Liver (tissue), 9 donors: ENCODE data around the gene SH2B3. TPM values are rescaled to one million over a fixed set of nuclear protein-coding genes. Genes with fewer than 3 reads are reported as not detected.

ENCODE experiments used
- DNase-seq: peaks from one replicate; pipeline ENCODE4 v3.0.0-alpha.2; 2017; ENCODE audit warnings: low spot score
- H3K27ac ChIP-seq, 2 donors: one replicate each; pipeline ENCODE4 v1.7.0; 2013; ENCODE audit warnings: inconsistent platforms in 2 of 2, low read length in 2 of 2, control low read depth in 1 of 2, low read depth in 1 of 2, mild to moderate bottlenecking in 1 of 2
- H3K27me3 ChIP-seq, 4 donors: one replicate each; pipeline versions ENCODE4 v1.6.1 to v1.7.0; 2013; ENCODE audit warnings: low read length in 3 of 4, inconsistent platforms in 1 of 4, mild to moderate bottlenecking in 1 of 4, moderate library complexity in 1 of 4; ENCODE audit not compliant: control insufficient read depth in 4 of 4, insufficient read depth in 4 of 4
- H3K36me3 ChIP-seq, 4 donors: one replicate each; pipeline versions ENCODE4 v1.6.1 to v1.7.0; 2013; ENCODE audit warnings: low read length in 3 of 4, mild to moderate bottlenecking in 3 of 4, low read depth in 1 of 4, moderate library complexity in 1 of 4; ENCODE audit not compliant: control insufficient read depth in 4 of 4, insufficient read depth in 3 of 4
- H3K4me1 ChIP-seq, 4 donors: one replicate each; pipeline versions ENCODE4 v1.6.1 to v1.7.0; 2013; ENCODE audit warnings: low read length in 3 of 4, mild to moderate bottlenecking in 3 of 4, moderate library complexity in 1 of 4; ENCODE audit not compliant: control insufficient read depth in 4 of 4, insufficient read depth in 4 of 4
- H3K4me3 ChIP-seq, 3 donors: one replicate each; pipeline versions ENCODE4 v1.6.1 to v1.7.0; 2013; ENCODE audit warnings: low read length in 3 of 3, control low read depth in 1 of 3, low read depth in 1 of 3, mild to moderate bottlenecking in 1 of 3
- H3K9ac ChIP-seq, 2 donors: one replicate each; pipeline ENCODE4 v1.7.0; 2013; ENCODE audit warnings: low read length in 2 of 2, mild to moderate bottlenecking in 2 of 2, moderate library complexity in 2 of 2, control low read depth in 1 of 2, low read depth in 1 of 2
- H3K9me3 ChIP-seq, 4 donors: one replicate each; pipeline versions ENCODE4 v1.6.1 to v1.7.0; 2013; ENCODE audit warnings: low read length in 3 of 4; ENCODE audit not compliant: control insufficient read depth in 4 of 4
- EGR1 ChIP-seq, 2 donors: IDR thresholded peaks; 2 replicates each; pipeline ENCODE4 v1.6.1; 2016 to 2018; ENCODE audit warnings: antibody characterized with exemption in 2 of 2, low read depth in 2 of 2
- FOXA1 ChIP-seq: IDR thresholded peaks from 2 replicates; pipeline ENCODE4 v1.6.1; 2016; ENCODE audit warnings: antibody characterized with exemption
- GABPA ChIP-seq, 2 donors: IDR thresholded peaks in 1 of 2; conservative IDR thresholded peaks in 1 of 2; 2 replicates each; pipeline ENCODE4 v1.6.1; 2016; ENCODE audit warnings: antibody characterized with exemption in 2 of 2, mild to moderate bottlenecking in 1 of 2, moderate library complexity in 1 of 2
- HNF4A ChIP-seq, 2 donors: conservative IDR thresholded peaks; 2 replicates each; pipeline ENCODE4 v1.6.1; 2016; ENCODE audit warnings: antibody characterized with exemption in 2 of 2, mild to moderate bottlenecking in 2 of 2
- HNF4G ChIP-seq: IDR thresholded peaks from 2 replicates; pipeline ENCODE4 v1.6.1; 2016; ENCODE audit warnings: antibody characterized with exemption
- JUND ChIP-seq, 2 donors: IDR thresholded peaks; 2 replicates each; pipeline ENCODE4 v1.6.1; 2016; ENCODE audit warnings: antibody characterized with exemption in 2 of 2
- NR2F2 ChIP-seq: IDR thresholded peaks from 2 replicates; pipeline ENCODE4 v1.6.1; 2016; ENCODE audit warnings: antibody characterized with exemption
- RAD21 ChIP-seq, 2 donors: IDR thresholded peaks; 2 replicates each; pipeline ENCODE4 v1.6.1; 2016; ENCODE audit warnings: antibody characterized with exemption in 2 of 2, mild to moderate bottlenecking in 2 of 2
- RXRA ChIP-seq, 2 donors: IDR thresholded peaks; 2 replicates each; pipeline ENCODE4 v1.6.1; 2017 to 2018; ENCODE audit warnings: antibody characterized with exemption in 2 of 2, mild to moderate bottlenecking in 1 of 2
- SP1 ChIP-seq: IDR thresholded peaks from 2 replicates; pipeline ENCODE4 v1.6.1; 2018; ENCODE audit warnings: antibody characterized with exemption, mild to moderate bottlenecking
- TAF1 ChIP-seq: conservative IDR thresholded peaks from 2 replicates; pipeline ENCODE4 v1.6.1; 2016; ENCODE audit warnings: antibody characterized with exemption, mild to moderate bottlenecking
- YY1 ChIP-seq: IDR thresholded peaks from 2 replicates; pipeline ENCODE4 v1.6.1; 2016; ENCODE audit warnings: antibody characterized with exemption, mild to moderate bottlenecking
- WGBS: extraction: QIAGEN DNeasy Blood & Tissue Kit; methylation state at CpG from one replicate; pipeline ENCODE4 v1.1.7; 2013; 5-methylcytosine and 5-hydroxymethylcytosine counted together
- polyA plus RNA-seq, 2 donors: library from polyadenylated mRNA; stranded (reverse) in 1 of 2; unstranded in 1 of 2; fragments of 200-250 nt in 1 of 2; fragments of >200 nt in 1 of 2; fragmentation: Nextera tagmentation in 1 of 2; extraction: Ambion mirVana in 1 of 2; gene quantifications; one replicate each; pipeline versions ENCODE4 v1.2.1 to v1.2.3, GENCODE V29; 2013 to 2015
- total RNA-seq, 2 donors: library from RNA; depleted of rRNA; stranded (reverse); fragments of >200 nt; gene quantifications; one replicate each; pipeline ENCODE4 v1.2.3, GENCODE V29; 2014
- TF ChIP-seq, protein P1 (sequence below): fragments of 150-350 bp; IDR thresholded peaks from 2 replicates; pipeline ENCODE4 v1.5.1; 2017; ENCODE audit warnings: improper control_type of control experiment, low read depth, low read length; ENCODE audit not compliant: missing input control
- TF ChIP-seq, protein P2 (sequence below): IDR thresholded peaks from 2 replicates; pipeline ENCODE4 v1.6.1; 2016; ENCODE audit warnings: antibody characterized with exemption, mild to moderate bottlenecking
- TF ChIP-seq, protein P3 (sequence below): IDR thresholded peaks from 2 replicates; pipeline ENCODE4 v1.6.1; 2016; ENCODE audit warnings: antibody characterized with exemption
- TF ChIP-seq, protein P4 (sequence below): IDR thresholded peaks from 2 replicates; pipeline ENCODE4 v1.6.1; 2016; ENCODE audit warnings: antibody characterized with exemption
- TF ChIP-seq, protein P5 (sequence below): IDR thresholded peaks from 2 replicates; pipeline ENCODE4 v1.6.1; 2016; ENCODE audit warnings: antibody characterized with exemption
- donor health status: healthy.
- donor health status: healthy.
- donor health status: healthy.
- donor health status: healthy.
- donor health status: healthy.

SH2B3 gene
- total and polyA plus RNA-seq, 4 donors, result 4.4 to 18.7 (median 8.8) TPM

DNA sequence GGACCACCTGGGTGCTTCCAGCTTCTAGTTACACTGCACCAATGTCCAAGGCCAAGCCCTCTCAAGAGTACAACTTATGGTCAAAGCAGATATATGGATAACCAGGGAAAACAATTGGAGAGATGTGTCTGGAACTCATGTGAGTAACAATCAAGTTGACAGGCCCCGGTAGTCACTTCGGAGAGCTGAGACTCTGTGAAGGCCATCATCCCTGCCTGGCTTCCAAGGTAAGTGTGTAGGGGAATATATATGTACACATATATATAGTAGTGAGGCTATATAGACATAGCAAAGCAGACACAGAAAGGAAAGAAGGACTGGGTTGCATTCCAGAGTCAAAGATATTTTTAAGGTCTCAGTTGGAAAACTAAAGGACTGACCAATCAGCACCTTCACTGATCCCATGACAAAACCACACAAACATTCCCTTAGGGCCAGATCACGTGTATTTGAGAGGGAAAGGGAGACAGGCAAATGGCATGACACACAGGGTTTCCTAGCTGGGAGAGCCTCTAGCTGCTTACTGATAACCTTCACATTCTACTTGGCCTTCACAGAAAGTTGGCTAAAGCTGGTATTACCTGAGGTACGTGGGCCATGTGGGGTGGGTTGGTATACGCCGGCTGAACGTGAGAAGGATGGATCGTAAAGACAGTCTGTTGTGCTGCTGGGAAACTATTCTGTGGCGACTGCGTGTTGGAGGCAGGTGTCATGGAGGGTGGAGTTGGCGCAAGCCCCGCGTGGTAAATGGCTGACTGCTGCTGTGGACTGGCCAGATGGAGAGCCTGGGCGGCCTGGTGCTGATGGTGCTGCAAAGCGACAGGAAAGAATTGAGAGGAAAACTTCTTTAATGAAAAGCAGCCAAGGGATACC is 50.0 kb downstream of the SH2B3 start:
- Histone ChIP-seq H3K4me1 (peaks cover 2 to 11% (median 7%) of the 10 kb centered on the region in 4 donors), H3K9ac (no peak overlapping the region), H3K4me3 (no peak overlapping the region), H3K9me3 (no peaks in the 10 kb centered on the region), H3K36me3 (peaks cover 21 to 52% (median 34%) of the 10 kb centered on the region in 4 donors), H3K27me3 (no peaks in the 10 kb centered on the region), H3K27ac (no peak overlapping the region)
- DNase-seq, result no peak
- WGBS, result 95% methylated on average over 15 of the region's 15 CpGs
- TF ChIP-seq HNF4A (conservative IDR thresholded peaks at IDR 0.05), result no peak
- TF ChIP-seq SP1, result no peak
- no peak for TF ChIP-seq FOXA1
- TF ChIP-seq YY1, result no peak
- TF ChIP-seq NR2F2, result no peak
- TF ChIP-seq, protein P1, sequence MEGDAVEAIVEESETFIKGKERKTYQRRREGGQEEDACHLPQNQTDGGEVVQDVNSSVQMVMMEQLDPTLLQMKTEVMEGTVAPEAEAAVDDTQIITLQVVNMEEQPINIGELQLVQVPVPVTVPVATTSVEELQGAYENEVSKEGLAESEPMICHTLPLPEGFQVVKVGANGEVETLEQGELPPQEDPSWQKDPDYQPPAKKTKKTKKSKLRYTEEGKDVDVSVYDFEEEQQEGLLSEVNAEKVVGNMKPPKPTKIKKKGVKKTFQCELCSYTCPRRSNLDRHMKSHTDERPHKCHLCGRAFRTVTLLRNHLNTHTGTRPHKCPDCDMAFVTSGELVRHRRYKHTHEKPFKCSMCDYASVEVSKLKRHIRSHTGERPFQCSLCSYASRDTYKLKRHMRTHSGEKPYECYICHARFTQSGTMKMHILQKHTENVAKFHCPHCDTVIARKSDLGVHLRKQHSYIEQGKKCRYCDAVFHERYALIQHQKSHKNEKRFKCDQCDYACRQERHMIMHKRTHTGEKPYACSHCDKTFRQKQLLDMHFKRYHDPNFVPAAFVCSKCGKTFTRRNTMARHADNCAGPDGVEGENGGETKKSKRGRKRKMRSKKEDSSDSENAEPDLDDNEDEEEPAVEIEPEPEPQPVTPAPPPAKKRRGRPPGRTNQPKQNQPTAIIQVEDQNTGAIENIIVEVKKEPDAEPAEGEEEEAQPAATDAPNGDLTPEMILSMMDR, result no peak
- TF ChIP-seq, protein P2, sequence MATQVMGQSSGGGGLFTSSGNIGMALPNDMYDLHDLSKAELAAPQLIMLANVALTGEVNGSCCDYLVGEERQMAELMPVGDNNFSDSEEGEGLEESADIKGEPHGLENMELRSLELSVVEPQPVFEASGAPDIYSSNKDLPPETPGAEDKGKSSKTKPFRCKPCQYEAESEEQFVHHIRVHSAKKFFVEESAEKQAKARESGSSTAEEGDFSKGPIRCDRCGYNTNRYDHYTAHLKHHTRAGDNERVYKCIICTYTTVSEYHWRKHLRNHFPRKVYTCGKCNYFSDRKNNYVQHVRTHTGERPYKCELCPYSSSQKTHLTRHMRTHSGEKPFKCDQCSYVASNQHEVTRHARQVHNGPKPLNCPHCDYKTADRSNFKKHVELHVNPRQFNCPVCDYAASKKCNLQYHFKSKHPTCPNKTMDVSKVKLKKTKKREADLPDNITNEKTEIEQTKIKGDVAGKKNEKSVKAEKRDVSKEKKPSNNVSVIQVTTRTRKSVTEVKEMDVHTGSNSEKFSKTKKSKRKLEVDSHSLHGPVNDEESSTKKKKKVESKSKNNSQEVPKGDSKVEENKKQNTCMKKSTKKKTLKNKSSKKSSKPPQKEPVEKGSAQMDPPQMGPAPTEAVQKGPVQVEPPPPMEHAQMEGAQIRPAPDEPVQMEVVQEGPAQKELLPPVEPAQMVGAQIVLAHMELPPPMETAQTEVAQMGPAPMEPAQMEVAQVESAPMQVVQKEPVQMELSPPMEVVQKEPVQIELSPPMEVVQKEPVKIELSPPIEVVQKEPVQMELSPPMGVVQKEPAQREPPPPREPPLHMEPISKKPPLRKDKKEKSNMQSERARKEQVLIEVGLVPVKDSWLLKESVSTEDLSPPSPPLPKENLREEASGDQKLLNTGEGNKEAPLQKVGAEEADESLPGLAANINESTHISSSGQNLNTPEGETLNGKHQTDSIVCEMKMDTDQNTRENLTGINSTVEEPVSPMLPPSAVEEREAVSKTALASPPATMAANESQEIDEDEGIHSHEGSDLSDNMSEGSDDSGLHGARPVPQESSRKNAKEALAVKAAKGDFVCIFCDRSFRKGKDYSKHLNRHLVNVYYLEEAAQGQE, result no peak
- no peak for TF ChIP-seq GABPA (IDR thresholded peaks at IDR 0.05 in 1 of 2, conservative IDR thresholded peaks at IDR 0.05 in 1 of 2)
- TF ChIP-seq JUND (IDR thresholded peaks at IDR 0.05), result no peak
- TF ChIP-seq EGR1 (IDR thresholded peaks at IDR 0.05; ENCODE audit: low read depth in 2 of 2), result no peak
- TF ChIP-seq RAD21 (IDR thresholded peaks at IDR 0.05), result no peak
- TF ChIP-seq, protein P3, sequence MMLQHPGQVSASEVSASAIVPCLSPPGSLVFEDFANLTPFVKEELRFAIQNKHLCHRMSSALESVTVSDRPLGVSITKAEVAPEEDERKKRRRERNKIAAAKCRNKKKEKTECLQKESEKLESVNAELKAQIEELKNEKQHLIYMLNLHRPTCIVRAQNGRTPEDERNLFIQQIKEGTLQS, result no peak
- TF ChIP-seq TAF1, result no peak
- TF ChIP-seq, protein P4, sequence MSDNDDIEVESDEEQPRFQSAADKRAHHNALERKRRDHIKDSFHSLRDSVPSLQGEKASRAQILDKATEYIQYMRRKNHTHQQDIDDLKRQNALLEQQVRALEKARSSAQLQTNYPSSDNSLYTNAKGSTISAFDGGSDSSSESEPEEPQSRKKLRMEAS, result no peak
- no peak for TF ChIP-seq HNF4G
- no peak for TF ChIP-seq RXRA (IDR thresholded peaks at IDR 0.05)
- TF ChIP-seq, protein P5, sequence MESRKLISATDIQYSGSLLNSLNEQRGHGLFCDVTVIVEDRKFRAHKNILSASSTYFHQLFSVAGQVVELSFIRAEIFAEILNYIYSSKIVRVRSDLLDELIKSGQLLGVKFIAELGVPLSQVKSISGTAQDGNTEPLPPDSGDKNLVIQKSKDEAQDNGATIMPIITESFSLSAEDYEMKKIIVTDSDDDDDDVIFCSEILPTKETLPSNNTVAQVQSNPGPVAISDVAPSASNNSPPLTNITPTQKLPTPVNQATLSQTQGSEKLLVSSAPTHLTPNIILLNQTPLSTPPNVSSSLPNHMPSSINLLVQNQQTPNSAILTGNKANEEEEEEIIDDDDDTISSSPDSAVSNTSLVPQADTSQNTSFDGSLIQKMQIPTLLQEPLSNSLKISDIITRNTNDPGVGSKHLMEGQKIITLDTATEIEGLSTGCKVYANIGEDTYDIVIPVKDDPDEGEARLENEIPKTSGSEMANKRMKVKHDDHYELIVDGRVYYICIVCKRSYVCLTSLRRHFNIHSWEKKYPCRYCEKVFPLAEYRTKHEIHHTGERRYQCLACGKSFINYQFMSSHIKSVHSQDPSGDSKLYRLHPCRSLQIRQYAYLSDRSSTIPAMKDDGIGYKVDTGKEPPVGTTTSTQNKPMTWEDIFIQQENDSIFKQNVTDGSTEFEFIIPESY, result no peak
